ENCODE measurements around the gene PTPRT. TPM values are rescaled to one million over a fixed set of nuclear protein-coding genes. Genes with fewer than 3 reads are reported as not detected.

Gene PTPRT
- total RNA-seq, 1 donor: 0.72 TPM

DNA sequence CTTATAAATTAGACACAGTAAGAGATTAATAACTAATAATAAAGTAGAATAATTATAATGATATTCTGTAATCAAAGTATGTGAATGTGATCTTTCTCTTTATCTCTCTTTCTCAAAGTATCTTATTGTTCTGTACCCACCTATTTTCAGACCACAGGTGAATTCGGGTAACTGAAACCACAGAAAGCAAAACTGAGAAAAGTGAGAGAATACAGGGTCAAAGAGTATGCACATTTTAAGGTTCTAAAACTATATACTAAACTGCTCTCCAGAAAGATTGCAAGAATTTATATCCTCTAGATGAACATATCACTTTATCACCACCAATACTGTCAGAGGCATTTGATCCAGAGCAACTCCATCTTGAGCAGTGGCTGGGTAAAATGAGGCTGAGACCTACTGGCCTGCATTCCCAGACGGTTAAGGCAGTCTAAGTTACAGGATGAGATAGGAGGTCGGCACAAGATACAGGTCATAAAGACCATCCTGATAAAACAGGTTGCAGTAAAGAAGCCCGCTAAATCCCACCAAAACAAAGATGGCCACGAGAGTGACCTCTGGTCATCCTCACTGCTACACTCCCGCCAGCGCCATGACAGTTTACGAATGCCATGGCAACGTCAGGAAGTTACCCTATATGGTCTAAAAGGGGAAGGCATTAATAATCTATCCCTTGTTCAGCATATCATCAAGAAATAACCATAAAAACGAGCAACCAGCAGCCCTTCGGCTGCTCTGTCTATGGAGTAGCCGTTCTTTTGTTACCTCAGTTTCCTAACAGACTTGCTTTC lies 211.3 kb downstream of the PTPRT start:
- no peak overlapping the region for H3K4me3 ChIP-seq (ENCODE audit: low read depth, low read length)
- DNase-seq (ENCODE audit: low read depth): no peak
- TF ChIP-seq, protein P1, sequence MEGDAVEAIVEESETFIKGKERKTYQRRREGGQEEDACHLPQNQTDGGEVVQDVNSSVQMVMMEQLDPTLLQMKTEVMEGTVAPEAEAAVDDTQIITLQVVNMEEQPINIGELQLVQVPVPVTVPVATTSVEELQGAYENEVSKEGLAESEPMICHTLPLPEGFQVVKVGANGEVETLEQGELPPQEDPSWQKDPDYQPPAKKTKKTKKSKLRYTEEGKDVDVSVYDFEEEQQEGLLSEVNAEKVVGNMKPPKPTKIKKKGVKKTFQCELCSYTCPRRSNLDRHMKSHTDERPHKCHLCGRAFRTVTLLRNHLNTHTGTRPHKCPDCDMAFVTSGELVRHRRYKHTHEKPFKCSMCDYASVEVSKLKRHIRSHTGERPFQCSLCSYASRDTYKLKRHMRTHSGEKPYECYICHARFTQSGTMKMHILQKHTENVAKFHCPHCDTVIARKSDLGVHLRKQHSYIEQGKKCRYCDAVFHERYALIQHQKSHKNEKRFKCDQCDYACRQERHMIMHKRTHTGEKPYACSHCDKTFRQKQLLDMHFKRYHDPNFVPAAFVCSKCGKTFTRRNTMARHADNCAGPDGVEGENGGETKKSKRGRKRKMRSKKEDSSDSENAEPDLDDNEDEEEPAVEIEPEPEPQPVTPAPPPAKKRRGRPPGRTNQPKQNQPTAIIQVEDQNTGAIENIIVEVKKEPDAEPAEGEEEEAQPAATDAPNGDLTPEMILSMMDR (IDR thresholded peaks at IDR 0.05; ENCODE audit: insufficient read depth, low read length): no peak

- TF ChIP-seq, protein P1 (IDR thresholded peaks at IDR 0.05; ENCODE audit: insufficient read depth, low read length): no peak
- H3K4me3 ChIP-seq (ENCODE audit: low read depth, low read length): no peak overlapping the region
- no peak for DNase-seq (ENCODE audit: low read depth)
Observed at GRCh38 chr20:42975974-42976373, 213.7 kb downstream of the PTPRT start.

DNA sequence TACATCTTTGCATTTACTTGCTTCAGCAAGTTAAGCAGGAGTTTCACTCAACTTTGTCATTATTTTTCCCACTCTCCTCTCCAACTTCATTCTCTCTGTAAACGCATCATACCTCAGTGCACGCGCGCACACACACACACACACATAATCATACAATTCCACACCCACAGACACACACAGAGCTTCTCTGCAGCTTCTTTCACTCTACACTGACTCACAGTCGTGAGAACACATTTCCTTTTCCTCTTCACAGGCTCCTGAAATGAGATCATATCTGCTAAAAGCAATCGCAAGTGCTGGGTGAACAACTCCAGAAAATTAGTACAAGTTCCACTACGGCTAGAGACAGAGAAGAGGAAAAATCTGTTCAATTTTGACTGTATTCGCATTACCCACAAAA lies 215.4 kb downstream of the PTPRT start:
- no peak for DNase-seq (ENCODE audit: low read depth)
- H3K4me3 ChIP-seq (ENCODE audit: low read depth, low read length): no peak overlapping the region
- TF ChIP-seq, protein P1 (IDR thresholded peaks at IDR 0.05; ENCODE audit: insufficient read depth, low read length): no peak

DNA sequence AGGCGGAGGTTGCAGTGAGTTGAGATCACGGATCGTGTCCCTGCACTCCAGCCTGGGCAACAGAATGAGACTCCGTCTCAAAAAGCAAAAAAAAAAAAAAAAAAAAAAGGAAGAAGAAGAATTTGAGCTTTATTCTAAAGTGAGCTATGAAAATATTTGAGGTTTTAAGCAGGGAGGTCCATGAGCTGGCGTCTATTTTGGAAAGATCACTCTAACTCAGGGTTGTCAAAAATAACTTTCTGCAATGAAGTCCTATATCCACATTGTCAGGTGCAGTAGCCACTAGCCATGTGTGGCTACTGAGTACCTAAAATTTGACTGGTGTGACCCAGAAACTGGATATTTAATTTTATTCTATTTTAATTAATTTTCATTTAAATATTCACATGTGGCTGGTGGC lies 217.1 kb downstream of the PTPRT start:
- TF ChIP-seq, protein P1 (IDR thresholded peaks at IDR 0.05; ENCODE audit: insufficient read depth, low read length): no peak
- no peak overlapping the region for H3K4me3 ChIP-seq (ENCODE audit: low read depth, low read length)
- no peak for DNase-seq (ENCODE audit: low read depth)

- TF ChIP-seq, protein P1 (IDR thresholded peaks at IDR 0.05; ENCODE audit: insufficient read depth, low read length): no peak
- no peak for DNase-seq (ENCODE audit: low read depth)
- H3K4me3 ChIP-seq (ENCODE audit: low read depth, low read length): no peak overlapping the region
Observed at GRCh38 chr20:42968746-42969145, 221.0 kb downstream of the PTPRT start.

- no peak overlapping the region for H3K4me3 ChIP-seq (ENCODE audit: low read depth, low read length)
- TF ChIP-seq, protein P1 (IDR thresholded peaks at IDR 0.05; ENCODE audit: insufficient read depth, low read length): no peak
- no peak for DNase-seq (ENCODE audit: low read depth)
Observed at GRCh38 chr20:42963796-42964195, 225.9 kb downstream of the PTPRT start.

- TF ChIP-seq, protein P1 (IDR thresholded peaks at IDR 0.05; ENCODE audit: insufficient read depth, low read length): no peak
- H3K4me3 ChIP-seq (ENCODE audit: low read depth, low read length): no peak overlapping the region
- DNase-seq (ENCODE audit: low read depth): no peak
Observed at GRCh38 chr20:42961771-42962170, 227.9 kb downstream of the PTPRT start.
